Left kidney (tissue), 8 donors: ENCODE data around the gene AANAT. TPM values are rescaled to one million over a fixed set of nuclear protein-coding genes. Genes with fewer than 3 reads are reported as not detected.

Experiments
- DNase-seq: peaks from one replicate; pipeline ENCODE4 v3.0.0-alpha.2; 2013
- long read RNA-seq, 8 donors: transcript quantifications; one replicate each; lab custom pipeline, GENCODE V29; 2026
- polyA plus RNA-seq: library from polyadenylated mRNA; unstranded; fragments of 120-200 nt; gene quantifications from one replicate; pipeline ENCODE4 v1.2.1, GENCODE V29; 2013; ENCODE audit not compliant: insufficient read length

The AANAT gene
- 0.50 TPM for polyA plus RNA-seq
- long read RNA-seq, donor 1, partial matches to known transcripts, result 45 of 45 reads
- long read RNA-seq, donor 1, other reads (novel, unspliced or antisense), result 0 of 45 reads
- long read RNA-seq, donor 2, partial matches to known transcripts, result 0 of 13 reads
- long read RNA-seq, donor 2, other reads (novel, unspliced or antisense), result 13 of 13 reads
- long read RNA-seq, donor 3, partial matches to known transcripts, result 25 of 25 reads
- long read RNA-seq, donor 3, other reads (novel, unspliced or antisense), result 0 of 25 reads
- long read RNA-seq, donor 4, result 0 reads
- long read RNA-seq, donor 5, partial matches to known transcripts, result 15 of 15 reads
- long read RNA-seq, donor 5, other reads (novel, unspliced or antisense), result 0 of 15 reads
- long read RNA-seq, donor 6, partial matches to known transcripts, result 44 of 45 reads
- long read RNA-seq, donor 6, other reads (novel, unspliced or antisense), result 0 of 45 reads
- long read RNA-seq, donor 7, partial matches to known transcripts, result 0 of 13 reads
- long read RNA-seq, donor 7, other reads (novel, unspliced or antisense), result 13 of 13 reads
- long read RNA-seq, donor 8, result 0 reads

DNA sequence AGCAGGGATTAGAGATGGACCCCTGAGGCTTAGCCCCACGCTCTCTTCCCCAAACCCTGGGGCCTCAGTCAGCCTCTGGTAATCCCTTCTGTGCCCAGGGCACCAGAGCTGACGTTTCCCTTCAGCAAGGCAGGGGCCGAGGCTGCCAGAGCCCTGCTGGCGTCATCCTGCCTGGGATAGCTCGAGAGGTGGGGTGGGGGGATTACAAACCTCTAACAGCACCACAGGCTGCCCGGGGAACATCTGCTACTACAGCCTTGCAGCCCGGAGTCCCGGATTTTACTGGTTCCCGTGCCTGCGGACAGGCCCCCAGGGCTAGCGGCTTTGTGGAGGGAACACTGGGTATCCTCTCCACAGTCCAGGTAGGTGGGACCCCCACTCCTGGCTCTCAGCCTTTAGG, at the start of gene AANAT:
Gene AANAT (plus strand): TSS at position 238 of the 400 bp plus-strand sequence. CDS start 1,144 bp downstream, outside the sequence.
- DNase-seq, result no peak

DNA sequence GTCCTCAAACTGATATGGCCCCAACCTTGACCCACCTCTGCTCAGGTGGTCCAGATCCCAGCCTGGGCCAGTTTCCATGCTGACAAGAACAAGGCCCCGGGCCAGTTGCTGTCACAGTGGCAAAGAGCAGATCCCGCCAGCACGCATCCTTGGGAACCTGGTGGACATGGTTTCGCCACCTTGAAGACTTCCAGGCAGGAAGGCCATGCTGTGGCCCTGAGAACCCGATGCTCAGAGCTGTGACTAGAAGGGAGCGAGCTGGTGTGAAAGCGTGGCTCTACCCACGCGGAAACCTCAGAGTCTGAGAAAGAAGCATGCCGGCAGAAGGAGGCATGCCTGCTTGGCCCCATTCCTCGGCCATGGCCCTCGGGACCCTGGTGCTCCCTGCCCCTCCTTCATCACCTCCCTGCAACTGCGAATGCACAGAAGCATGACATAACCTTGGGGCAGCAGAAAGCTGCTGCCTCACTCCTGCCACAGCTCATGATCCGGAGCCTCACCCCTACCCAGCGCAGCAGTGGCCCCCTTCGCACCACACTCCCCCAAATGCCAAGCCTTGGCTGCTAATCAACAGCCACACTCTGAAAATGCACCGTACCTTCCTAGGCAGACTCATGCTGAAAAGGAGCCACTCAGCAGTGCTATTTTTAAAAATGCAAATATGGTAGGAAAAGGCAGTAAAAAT, 47.7 kb upstream of the AANAT start:
- DNase-seq, result no peak

DNA sequence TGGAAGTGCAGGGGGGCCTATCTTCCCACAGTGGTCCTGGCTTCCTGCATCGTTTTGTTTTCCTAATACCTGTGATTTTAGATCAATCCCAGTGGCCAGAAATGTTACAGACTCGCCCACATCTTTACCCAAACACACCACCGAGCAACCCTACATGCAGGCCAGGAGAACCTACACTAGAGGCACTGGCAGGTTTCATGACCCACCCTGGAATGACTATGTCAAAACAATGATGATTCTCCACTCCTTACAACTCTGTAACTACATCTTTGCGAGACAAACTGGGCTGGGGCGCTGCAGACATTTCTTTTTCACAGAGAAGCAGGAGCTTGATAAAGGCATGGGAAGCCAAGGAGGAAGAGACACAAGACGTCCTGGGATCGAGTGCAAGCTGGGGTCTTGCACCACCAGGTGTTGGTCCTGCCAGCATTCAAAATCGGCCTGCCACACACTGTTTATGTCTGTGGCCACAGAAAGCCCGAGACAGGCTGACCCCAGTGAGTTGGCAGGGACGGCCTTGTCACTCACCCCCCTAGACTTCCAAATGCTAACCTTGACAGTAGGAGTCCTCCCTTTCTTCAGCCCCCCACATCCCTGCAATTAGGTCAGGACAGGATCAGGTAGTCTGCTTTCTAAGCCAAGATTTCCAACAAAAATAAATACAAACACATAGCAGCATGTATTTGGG, 46.9 kb upstream of the AANAT start:
- DNase-seq, result no peak

DNA sequence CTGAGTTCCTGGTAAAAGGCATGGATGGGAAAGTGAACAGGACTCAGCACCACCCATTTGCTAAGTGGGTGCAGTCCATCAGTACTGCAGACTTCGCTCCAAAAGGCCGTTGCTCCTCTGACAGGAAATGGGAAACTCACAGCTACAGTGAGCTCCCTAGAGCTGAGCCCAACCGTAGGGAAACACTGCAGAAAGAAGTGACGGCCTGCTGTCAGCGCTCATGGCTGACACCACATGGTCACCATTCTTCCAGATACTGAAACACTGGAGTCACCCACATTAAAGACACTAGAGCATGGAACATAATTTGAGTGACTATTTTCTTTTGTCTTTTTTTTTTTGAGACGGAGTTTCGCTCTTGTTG, 46.4 kb upstream of the AANAT start:
- DNase-seq, result no peak

DNA sequence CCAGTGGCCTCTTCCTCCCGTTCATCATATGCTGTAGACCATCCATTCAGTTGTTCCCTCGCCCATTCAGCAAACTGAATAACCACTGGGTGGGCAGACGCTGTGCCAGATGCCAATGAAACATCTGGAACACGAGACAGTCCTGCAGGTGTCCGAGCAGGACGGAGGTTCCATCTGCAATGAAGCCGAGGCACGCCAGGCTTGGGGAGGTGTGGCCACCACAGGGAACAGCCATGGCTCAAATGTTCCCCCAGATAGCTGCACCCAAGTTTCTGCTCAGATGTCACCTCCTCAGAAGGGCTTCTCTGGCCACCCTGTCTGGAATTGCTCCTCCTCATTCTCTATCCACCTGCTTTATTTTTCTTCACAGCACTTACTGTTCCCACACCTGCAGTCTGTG, 45.0 kb upstream of the AANAT start:
- DNase-seq, result no peak

DNA sequence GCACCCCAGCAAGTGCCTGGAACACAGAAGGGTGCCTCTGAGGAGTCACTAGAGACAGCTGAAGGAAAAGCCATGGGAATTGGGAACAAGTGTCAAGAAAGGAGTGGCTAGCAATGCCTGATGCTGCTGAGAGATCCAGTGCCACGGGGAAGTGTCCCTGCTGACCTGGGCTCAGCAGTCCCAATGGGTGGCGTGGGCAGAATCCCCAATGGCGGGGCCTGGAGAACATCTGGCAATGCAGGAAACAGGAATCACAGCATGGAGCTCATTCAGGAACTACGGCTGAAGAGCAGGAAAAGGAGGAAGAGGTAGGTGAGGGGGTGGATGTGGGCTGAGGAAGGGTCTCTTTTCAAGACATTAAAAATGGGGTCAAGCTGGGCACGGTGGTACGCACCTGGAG, 44.5 kb upstream of the AANAT start:
- no peak for DNase-seq

DNA sequence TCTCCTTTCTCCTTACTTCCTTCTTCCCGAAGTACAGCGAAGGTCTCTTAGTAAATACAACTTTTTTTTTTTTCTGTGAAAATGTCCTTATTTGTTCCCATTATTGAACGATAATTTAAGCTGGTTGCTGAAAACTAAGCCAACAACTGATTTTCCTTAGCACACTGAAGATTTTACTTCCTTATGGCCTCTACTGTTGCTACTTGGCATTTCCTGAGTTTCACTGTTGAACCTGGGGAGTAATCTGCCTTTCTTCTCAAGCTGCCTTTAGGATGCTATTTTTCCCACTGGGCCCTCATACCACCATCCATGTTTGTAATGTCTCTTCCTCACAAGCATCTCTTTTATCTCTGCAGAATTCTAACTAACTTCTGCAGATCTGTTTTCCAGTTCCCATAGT, 40.5 kb upstream of the AANAT start:
- DNase-seq, result no peak

DNA sequence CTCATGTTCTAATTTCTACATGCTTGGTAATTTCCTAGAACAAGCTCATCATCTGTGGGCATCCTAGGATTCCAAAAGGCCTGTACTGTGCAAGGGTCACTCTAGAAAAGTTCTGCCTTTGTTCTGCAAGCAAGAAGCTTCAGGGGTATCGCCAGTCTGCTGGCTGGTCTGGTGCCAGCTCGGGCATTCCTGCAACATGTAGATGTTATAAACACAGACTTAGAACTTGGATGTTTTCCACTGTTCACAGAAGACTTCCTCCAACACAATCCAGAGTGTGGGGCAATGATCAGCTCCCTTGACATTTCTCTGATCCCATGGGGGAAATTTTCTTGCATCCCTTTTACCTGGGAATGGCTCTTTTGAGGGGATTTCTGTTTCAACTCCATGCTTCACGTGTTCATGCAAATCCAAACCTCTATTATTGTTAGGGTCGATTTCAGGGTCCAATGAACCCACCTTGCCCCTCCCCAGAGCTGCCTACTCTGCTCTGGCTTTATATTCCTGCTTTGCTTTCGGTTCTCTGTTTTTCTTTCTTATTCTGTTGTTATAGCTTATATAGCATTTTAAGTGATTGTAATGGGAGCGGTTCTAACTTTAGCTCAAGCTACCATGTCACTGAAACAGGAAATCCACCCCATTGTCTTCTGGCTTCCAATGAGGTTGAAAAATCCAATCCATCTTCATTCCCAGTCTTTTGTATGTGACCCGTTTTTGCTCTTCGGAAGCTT, 39.7 kb upstream of the AANAT start:
- DNase-seq, result no peak

DNA sequence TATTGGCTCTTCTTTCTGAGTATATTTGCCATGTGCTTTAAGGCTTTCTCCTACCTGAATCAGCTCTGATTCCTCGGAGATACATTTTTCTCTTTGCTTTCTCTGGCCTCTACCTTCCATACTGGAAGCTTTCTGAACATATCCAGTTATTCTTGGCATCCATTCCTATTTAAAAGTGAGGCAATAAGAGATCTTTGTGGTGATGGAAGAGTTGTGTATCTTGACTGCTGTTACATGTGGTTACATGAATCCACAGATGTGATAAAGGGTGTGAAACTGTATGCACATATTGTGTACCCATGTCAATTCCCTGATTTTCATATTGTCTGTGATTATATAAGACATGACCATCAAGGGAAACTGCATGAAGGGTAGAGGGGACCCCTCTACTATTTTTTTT, 38.9 kb upstream of the AANAT start:
- DNase-seq, result no peak

DNA sequence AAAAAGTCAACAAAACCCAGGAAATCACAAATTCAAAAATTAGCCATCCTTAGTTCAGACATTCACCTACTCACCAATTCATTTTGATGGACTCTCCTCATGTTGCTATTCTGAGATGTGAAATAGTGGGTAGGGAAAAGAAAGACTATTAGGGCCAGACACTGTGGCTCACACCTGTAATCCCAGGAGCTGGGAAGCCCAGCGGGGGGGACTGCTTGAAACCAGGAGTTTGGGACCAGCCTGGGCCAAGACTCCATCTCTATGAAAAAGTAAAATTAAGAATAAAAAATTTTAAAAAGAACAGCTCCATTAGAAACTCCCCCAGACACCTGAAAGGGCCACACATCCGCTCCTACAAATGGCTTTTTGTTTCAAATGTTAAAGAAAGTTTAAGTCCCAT, 35.9 kb upstream of the AANAT start:
- DNase-seq, result no peak

DNA sequence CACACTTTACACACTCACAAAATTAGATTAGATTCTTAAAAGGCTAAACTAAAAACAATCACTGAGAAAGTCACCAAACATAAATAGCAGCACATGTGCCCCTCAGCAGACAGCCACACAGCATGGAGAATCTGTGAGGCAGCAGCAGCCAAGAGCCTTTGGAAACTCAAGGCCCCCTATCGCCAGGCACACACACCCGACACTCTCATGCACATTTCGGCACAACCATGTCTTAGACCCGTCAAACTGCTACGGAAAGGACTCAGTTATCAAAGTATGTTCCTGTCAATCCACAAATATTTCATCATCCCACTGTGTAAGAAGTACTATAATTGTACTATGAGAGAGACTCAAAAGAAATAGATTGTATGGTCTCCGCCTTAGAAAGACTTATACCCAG, 35.4 kb upstream of the AANAT start:
- no peak for DNase-seq

DNA sequence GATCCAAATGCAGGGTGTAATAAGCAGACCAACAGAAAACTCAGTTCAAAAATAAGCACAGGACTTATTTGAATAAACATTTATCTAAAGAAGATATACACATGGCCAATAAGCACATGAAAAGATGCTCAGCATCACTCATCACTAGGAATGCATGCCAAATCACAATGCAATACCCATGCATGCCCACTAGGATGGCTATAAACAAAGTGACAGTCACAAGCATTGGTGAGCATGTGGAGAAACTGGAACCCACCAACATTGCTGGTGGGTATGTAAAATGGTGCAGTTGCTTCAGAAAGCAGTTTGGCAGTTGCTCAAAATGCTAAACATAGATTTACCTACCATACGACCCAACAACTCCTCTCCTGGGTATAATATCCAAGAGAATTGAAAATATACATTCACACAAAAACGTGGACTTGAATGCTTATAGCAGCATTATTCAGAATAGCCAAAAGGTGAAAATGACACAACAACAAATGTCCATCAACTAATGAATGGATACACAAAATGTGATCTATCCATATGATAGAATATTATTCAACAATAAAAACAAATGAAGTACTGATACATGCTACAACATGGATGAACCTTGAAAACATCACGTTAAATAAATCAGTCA, 34.6 kb upstream of the AANAT start:
- DNase-seq, result no peak

DNA sequence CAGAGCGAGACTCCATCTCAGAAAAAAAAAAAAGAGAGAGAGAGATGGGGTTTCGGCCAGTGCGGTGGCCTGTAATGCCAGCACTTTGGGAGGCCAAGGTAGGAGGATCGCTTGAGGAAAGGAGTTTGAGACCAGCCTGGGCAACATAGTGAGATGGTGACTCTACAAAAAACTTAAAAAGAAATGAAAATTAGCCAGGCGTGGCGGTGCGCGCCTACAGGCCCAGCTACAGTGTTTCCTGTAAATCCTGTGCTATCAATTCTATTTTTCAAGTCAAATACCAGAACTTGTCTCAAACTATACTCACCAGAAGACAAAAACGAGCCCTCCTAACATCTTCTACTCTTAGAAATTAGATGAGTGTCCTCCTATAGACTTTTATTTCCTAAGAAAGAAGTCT, 33.7 kb upstream of the AANAT start:
- no peak for DNase-seq

DNA sequence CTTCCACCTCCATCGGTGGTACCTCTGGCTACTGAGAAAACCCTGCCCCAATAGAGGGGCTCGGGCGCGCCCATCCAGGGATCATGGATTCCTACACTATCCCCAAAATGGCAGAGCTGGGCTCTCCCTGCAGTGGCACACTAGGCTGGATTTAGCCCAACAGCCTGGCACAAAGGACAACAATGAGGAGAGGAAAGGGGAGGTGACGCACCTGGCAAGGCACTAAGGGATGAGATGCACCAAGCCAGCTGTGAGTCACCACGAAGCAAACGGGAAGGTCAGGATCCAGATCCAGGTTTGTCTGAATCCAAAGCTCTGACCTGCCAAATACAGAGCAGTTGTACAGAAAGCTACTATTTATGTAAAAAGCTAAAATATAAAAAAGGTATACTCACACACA, 32.5 kb upstream of the AANAT start:
- no peak for DNase-seq

DNA sequence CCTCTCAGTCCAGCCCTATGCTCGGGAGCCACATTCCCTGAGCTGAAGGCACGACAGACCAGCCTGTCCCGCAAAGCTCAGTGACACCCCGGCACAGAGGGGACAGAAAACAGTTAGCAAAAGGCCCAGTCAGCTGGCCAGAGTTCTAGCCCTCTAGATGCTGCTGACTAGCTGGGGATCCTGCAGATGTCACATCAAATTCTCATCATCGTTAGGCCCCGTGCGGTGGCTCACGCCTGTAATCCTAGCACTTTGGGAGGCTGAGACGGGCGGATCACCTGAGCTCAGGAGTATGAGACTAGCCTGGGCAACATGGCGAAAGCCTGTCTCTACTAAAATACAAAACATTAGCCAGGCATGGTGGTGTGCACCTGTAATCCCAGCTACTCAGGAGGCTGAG, 31.7 kb upstream of the AANAT start:
- no peak for DNase-seq

DNA sequence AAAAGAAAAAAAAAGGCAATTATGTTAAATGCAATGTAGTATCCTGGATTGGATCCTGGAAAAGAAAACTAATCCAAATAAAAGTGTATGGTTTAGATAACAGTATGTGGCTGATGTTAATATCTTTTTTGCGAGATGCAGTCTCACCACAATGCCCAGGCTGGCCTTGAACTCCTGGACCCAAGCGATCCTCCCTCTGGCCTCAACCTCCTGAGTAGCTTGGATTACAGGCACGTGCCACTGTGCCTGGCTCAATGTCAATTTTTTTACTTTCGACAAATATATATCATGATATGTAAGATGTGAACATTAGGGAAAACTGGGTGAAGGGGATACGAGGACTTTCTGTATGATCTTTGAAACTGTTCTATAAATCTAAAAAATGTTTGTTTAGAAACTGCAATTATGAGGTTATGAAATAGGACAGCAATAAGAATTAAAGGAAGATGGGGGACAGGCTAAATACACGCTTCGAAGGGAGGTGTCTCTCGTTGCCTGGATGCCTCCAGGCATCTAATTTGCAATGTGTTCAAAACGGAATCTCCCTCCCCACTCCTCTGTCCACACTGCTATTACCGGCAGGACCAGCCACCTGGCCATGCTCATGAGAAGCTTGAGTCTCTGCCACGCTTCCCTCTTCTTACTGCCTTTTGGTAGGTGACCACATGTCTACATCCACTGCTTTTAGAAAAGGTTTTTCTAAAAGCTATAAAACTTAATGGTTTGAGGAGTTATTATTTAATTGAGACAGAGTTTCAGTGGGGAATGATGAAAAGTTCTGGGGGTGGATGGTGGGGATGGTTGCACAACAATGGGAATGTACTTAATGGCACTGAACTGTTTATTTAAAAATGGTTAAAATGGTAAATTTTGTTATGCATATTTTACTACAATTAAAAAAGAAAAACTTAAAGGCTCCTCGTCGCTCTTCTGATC, 29.7 kb upstream of the AANAT start:
- DNase-seq, result no peak

DNA sequence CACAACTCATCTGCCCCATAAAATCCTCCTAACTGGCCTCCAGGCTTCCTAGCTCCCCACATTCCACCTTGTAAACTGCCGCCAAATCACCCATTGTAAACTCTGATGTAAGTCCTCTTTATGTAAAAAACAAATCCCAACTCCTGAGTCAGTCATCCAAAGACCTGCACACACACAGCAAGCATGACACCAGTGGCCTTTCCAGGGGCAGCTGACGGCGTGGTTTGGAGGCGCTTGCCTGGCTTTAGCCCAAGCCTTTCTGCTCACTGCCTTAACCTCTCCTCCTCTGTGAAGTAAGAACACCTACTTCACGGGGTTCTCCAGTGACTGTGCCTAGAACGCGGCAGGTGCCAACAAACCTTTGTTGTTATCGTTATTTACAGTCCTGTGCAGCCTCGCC, 28.5 kb upstream of the AANAT start:
- DNase-seq, result no peak

DNA sequence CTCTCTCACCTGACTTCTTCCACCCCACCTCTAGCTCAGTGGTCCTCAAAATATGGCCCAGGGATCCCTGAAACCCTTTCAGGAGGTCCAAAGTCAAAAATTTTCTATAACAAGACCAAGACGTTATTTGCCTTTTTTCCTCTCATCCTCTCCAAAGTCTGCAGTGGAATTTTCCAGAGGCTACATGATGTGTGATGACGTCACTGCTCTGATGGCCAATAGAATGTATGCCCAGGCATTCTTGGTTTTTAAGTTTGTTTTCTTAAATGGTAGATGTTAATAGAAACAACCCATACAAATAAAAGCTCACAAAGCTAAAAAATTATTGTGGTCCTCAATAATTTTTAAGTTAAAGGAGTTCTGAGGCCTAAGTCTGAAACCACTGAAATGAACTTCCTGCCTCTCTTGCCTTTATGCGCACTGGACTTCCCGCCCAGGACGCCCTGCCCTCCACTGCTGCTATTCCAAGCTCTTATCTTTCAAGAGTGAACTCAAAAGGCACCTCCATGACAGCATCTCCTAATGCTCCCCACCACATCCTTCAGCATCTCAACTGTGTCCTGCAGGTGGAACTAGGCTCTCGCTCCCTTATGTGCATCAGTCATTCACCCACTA, 28.0 kb upstream of the AANAT start:
- no peak for DNase-seq

DNA sequence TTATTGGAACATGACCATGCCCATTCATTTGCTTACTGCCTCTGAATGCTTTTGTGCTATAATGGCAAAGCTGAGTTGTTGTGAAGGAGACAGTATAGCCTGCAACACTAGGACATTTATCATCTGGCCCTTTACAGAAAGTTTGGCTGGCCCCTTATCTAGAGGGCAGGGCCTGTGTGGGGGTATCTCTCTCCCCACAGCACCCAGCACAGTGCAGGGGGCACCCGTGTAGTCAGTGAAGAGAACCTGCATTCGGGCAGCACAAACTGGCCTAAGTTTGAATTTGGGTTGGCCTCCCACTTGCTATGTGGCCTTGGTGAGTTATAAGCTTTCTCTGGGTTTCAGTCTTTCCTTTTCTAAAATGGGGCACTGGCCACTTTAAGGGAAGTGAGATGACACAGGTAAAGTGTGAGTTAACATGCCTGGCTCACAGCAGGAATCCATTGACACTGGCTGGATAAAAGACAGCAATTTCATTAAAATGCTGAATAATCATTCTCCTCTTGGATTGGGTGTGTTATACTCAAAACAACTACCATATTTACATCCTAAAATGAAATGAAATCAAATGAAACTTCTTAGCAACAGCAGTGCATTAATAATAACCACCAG, 26.5 kb upstream of the AANAT start:
- DNase-seq, result no peak
